Vagina (tissue), 2 donors: ENCODE measurements around the gene ADGRG3. TPM values are rescaled to one million over a fixed set of nuclear protein-coding genes. Genes with fewer than 3 reads are reported as not detected.

ENCODE experiments used
- DNase-seq, 2 donors: peaks; one replicate each; pipeline ENCODE4 v3.0.0-alpha.2; 2017; ENCODE audit errors: extremely low spot score in 2 of 2
- H3K27ac ChIP-seq: fragments of 200-600 bp; sonication (generic); one replicate; pipeline ENCODE4 v1.5.1; 2019
- H3K27me3 ChIP-seq: fragments of 200-600 bp; sonication (generic); one replicate; pipeline ENCODE4 v1.5.1; 2019
- H3K36me3 ChIP-seq, 2 donors: fragments of 200-600 bp; sonication (generic); one replicate each; pipeline ENCODE4 v1.5.1; 2017 to 2019
- H3K4me1 ChIP-seq: fragments of 200-600 bp; sonication (generic); one replicate; pipeline ENCODE4 v1.5.1; 2019
- H3K4me3 ChIP-seq, 2 donors: fragments of 200-600 bp; sonication (generic); 1 replicate in 1 of 2; 2 replicates in 1 of 2; pipeline ENCODE4 v1.5.1; 2016 to 2019
- H3K9me3 ChIP-seq: fragments of 200-600 bp; sonication (generic); one replicate; pipeline ENCODE4 v1.5.1; 2019
- POLR2A ChIP-seq, 2 donors: fragments of 450-650 bp; IDR thresholded peaks; one replicate each; pipeline ENCODE4 v1.6.1; 2017; ENCODE audit warnings: antibody characterized with exemption in 2 of 2, mild to moderate bottlenecking in 2 of 2, moderate library complexity in 2 of 2
- POLR2AphosphoS5 ChIP-seq, 2 donors: sonication (generic); formaldehyde crosslinking; IDR thresholded peaks; one replicate each; pipeline ENCODE4 v1.9.0; 2017; ENCODE audit warnings: antibody characterized with exemption in 2 of 2, mild to moderate bottlenecking in 2 of 2, low read depth in 1 of 2; ENCODE audit not compliant: insufficient read depth in 1 of 2
- intact Hi-C: fragments of 100-400 bp; cut with DNase I; formaldehyde crosslinking; loops from one replicate; pipeline ENCODE4 v1.15.1; 2023
- total RNA-seq: library from RNA; depleted of rRNA; stranded (reverse); fragments of >200 nt; gene quantifications from one replicate; pipeline ENCODE4 v1.2.3, GENCODE V29; 2016
- TF ChIP-seq, protein P1 (sequence below), 3 experiments: fragments of 450-650 bp in 2 of 3; fragments of 200-600 bp in 1 of 3; sonication (generic) in 1 of 3; IDR thresholded peaks; one replicate each; pipeline ENCODE4 v1.5.1; 2017 to 2019; ENCODE audit warnings: antibody characterized with exemption in 3 of 3, mild to moderate bottlenecking in 2 of 3, moderate library complexity in 2 of 3

Gene ADGRG3
- total RNA-seq, 1 donor from 2014 or later: 10.3 TPM

GRCh38 chr16:57684626-57685358 is 16.7 kb downstream of the ADGRG3 start:
- intact Hi-C loops: no loop called here
- TF ChIP-seq POLR2AphosphoS5 (IDR thresholded peaks at IDR 0.05; ENCODE audit: insufficient read depth in 1 of 2, low read depth in 1 of 2) (no peak), POLR2A (IDR thresholded peaks at IDR 0.05) (no peak)
- TF ChIP-seq, protein P1, sequence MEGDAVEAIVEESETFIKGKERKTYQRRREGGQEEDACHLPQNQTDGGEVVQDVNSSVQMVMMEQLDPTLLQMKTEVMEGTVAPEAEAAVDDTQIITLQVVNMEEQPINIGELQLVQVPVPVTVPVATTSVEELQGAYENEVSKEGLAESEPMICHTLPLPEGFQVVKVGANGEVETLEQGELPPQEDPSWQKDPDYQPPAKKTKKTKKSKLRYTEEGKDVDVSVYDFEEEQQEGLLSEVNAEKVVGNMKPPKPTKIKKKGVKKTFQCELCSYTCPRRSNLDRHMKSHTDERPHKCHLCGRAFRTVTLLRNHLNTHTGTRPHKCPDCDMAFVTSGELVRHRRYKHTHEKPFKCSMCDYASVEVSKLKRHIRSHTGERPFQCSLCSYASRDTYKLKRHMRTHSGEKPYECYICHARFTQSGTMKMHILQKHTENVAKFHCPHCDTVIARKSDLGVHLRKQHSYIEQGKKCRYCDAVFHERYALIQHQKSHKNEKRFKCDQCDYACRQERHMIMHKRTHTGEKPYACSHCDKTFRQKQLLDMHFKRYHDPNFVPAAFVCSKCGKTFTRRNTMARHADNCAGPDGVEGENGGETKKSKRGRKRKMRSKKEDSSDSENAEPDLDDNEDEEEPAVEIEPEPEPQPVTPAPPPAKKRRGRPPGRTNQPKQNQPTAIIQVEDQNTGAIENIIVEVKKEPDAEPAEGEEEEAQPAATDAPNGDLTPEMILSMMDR (IDR thresholded peaks at IDR 0.05): no peak
- H3K9me3 ChIP-seq: no peaks in the 10 kb centered on the region
- H3K27ac ChIP-seq: no peak overlapping the region
- H3K4me3 ChIP-seq: no peak overlapping the region
- H3K27me3 ChIP-seq: no peaks in the 10 kb centered on the region
- DNase-seq: no peak
- no peaks in the 10 kb centered on the region for H3K4me1 ChIP-seq
- no peaks in the 10 kb centered on the region for H3K36me3 ChIP-seq

GRCh38 chr16:57685633-57686032 is 17.5 kb downstream of the ADGRG3 start:
- Histone ChIP-seq H3K27me3 (no peaks in the 10 kb centered on the region), H3K36me3 (no peaks in the 10 kb centered on the region), H3K27ac (no peak overlapping the region), H3K4me3 (no peak overlapping the region), H3K9me3 (no peaks in the 10 kb centered on the region), H3K4me1 (no peaks in the 10 kb centered on the region)
- TF ChIP-seq, protein P1 (IDR thresholded peaks at IDR 0.05): no peak
- no peak for TF ChIP-seq POLR2AphosphoS5 (IDR thresholded peaks at IDR 0.05; ENCODE audit: insufficient read depth in 1 of 2, low read depth in 1 of 2)
- TF ChIP-seq POLR2A (IDR thresholded peaks at IDR 0.05): no peak
- intact Hi-C loops: no loop called here
- no peak for DNase-seq

- Histone ChIP-seq H3K9me3 (no peaks in the 10 kb centered on the region), H3K36me3 (no peaks in the 10 kb centered on the region), H3K27ac (no peak overlapping the region), H3K4me3 (no peak overlapping the region), H3K4me1 (no peaks in the 10 kb centered on the region), H3K27me3 (no peaks in the 10 kb centered on the region)
- intact Hi-C loops: no loop called here
- no peak for TF ChIP-seq POLR2AphosphoS5 (IDR thresholded peaks at IDR 0.05; ENCODE audit: insufficient read depth in 1 of 2, low read depth in 1 of 2)
- TF ChIP-seq, protein P1 (IDR thresholded peaks at IDR 0.05): no peak
- no peak for TF ChIP-seq POLR2A (IDR thresholded peaks at IDR 0.05)
- DNase-seq: no peak
Measured at GRCh38 chr16:57686577-57686976, 18.5 kb downstream of the ADGRG3 start.

DNA sequence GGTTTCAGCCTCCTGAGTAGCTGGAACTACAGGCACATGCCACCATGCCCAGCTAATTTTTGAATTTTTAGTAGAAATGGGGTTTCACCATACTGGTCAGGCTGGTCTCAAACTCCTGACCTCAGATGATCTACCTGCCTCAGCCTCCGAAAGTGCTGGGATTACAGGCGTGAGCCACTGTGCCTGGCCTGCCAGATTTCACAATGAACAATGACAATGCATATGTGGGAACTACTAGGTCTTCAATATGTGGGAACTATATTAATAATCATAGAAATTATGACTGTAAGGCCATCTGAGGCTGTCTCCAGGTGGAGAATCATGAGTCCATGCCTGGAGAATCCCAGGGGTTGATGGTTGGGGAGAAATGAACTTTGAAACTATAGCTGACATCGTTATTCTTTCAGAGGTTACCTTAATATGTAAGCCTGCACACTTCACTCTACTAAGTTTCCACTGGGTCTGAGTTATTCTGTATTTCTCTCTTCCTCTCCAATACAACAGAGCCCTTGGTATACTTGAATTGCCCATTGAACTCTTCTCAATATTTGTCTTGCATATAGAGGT is 19.3 kb downstream of the ADGRG3 start:
- H3K9me3 ChIP-seq: no peaks in the 10 kb centered on the region
- no peaks in the 10 kb centered on the region for H3K36me3 ChIP-seq
- no peak overlapping the region for H3K4me3 ChIP-seq
- no peaks in the 10 kb centered on the region for H3K4me1 ChIP-seq
- no peaks in the 10 kb centered on the region for H3K27me3 ChIP-seq
- DNase-seq: no peak
- H3K27ac ChIP-seq: no peak overlapping the region
- intact Hi-C loops: no loop called here
- TF ChIP-seq POLR2A (IDR thresholded peaks at IDR 0.05) (no peak), POLR2AphosphoS5 (IDR thresholded peaks at IDR 0.05; ENCODE audit: insufficient read depth in 1 of 2, low read depth in 1 of 2) (no peak)
- TF ChIP-seq, protein P1 (IDR thresholded peaks at IDR 0.05): no peak

- Histone ChIP-seq H3K4me1 (no peaks in the 10 kb centered on the region), H3K9me3 (no peaks in the 10 kb centered on the region), H3K27ac (no peak overlapping the region), H3K4me3 (no peak overlapping the region), H3K27me3 (no peaks in the 10 kb centered on the region), H3K36me3 (no peaks in the 10 kb centered on the region)
- intact Hi-C loops: no loop called here
- TF ChIP-seq, protein P1 (IDR thresholded peaks at IDR 0.05): no peak
- TF ChIP-seq POLR2A (IDR thresholded peaks at IDR 0.05) (no peak), POLR2AphosphoS5 (IDR thresholded peaks at IDR 0.05; ENCODE audit: insufficient read depth in 1 of 2, low read depth in 1 of 2) (no peak)
- no peak for DNase-seq
Measured at GRCh38 chr16:57688487-57688986, 20.4 kb downstream of the ADGRG3 start.
